ENCODE results near the gene TYSND1.
"Not testable (repeated sequence)": the region's sequence is repeated elsewhere in the genome, so short reads cannot be mapped to it uniquely, and the experiment has no call there.

TYSND1 gene

DNA sequence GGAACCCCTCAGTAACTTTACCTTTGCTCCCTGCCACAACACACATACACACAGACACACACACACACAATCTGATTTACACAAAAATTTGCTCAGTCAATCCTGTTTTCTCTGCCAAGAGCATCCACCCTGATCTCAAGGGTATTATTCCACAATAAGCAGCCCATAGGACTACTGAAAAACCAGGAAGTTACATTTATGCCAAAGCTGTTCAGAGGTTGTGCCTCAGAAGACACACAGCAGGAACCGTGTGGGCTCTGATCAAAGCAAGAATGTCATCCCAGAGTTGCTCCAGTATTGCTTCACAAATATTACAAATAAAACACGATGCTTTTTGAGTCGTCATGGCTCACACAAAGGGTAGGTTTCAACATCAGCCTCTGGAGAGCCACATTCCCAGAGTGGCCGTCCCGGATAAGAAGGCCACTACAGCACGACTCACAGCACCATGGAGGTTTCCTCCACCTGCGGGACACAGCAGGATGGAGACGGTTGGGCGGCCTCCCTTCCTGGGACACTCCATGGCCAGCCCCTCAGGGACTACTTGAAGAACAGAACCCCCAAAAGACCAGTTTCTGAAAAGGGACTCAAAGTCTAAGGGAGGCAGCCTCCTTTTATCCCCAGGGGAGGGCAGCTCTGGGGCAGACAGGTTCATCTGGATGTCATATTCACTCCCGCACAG lies 15.5 kb downstream of the TYSND1 start:
- Histone ChIP-seq H3K36me3 (ENCODE audit: insufficient read depth, low read length) (peaks cover 4% of the 10 kb centered on the region), H3K4me2 (ENCODE audit: low read length) (peak overlapping the region; percentile 98), H3K9ac (ENCODE audit: low read depth, low read length) (no peak overlapping the region), H3K27me3 (ENCODE audit: control insufficient read depth, insufficient read depth, low read length) (no peaks in the 10 kb centered on the region), H3K4me3 (ENCODE audit: low read length) (peak overlapping the region; percentile 21), H3K4me1 (ENCODE audit: control insufficient read depth, insufficient read depth, low read length) (peaks cover 29% of the 10 kb centered on the region), H3K9me3 (replicated peaks; ENCODE audit: low read length) (no peaks in the 10 kb centered on the region)

DNA sequence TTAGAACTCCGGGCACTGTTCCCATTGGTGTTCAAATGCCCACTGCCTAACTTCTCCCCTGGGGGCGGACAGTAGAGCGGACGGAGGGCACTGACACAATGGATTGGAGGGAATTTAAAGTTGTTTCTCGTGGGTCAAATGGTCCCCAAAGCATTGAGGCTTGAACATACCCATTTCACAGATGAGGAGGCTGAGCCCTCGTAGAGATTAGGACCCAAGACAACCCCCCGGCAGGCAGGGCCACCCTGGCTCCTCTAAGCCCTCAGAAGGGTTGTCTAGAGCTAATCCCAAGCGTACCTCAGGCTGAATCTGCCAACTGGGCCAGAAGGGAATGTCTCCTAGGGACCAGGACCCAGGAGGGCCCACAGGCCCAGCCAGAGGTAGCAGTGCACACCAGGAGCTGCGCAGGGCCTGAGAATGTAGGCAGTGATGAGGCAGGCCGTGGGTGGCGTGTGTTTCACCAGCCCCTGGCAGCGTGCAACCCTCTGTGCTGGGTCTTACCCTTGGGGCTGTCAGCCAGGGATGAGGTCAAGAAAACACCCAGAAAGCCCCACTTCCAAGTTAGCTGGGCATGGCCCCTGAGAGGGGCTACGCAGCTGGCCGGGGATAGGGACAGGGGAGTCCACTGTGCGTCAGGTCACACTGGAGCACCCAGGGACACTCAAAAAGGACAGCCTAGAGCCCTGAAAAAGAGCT lies 19.7 kb downstream of the TYSND1 start:
- Histone ChIP-seq H3K4me2 (ENCODE audit: low read length) (no peak overlapping the region), H3K9ac (ENCODE audit: low read depth, low read length) (no peak overlapping the region), H3K4me1 (ENCODE audit: control insufficient read depth, insufficient read depth, low read length) (peaks cover 16% of the 10 kb centered on the region), H3K4me3 (ENCODE audit: low read length) (no peak overlapping the region), H3K9me3 (replicated peaks; ENCODE audit: low read length) (no peaks in the 10 kb centered on the region), H3K27me3 (ENCODE audit: control insufficient read depth, insufficient read depth, low read length) (no peaks in the 10 kb centered on the region), H3K36me3 (ENCODE audit: insufficient read depth, low read length) (peaks cover 11% of the 10 kb centered on the region)

- no peak overlapping the region for H3K4me2 ChIP-seq (ENCODE audit: low read length)
Observed at GRCh38 chr10:70125918-70126552, 20.5 kb downstream of the TYSND1 start.

DNA sequence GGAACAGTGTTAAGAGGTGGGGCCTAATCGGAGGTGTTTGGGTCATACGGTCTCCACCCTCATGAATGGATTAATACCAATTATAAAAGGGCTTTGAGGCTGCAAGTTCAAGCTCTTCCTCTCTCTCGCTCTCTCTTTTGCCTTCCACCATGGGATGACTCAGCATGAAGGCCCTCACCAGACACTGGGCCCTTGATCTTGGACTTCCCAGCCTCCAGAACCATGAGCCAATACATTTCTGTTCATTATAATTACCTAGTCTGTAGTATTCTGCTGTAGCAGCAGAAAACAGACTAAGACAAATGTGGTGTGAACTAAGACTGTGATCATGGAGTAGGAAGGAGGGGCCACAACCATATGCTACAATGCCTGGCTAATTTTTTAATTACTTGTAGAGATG lies 21.6 kb downstream of the TYSND1 start:
- Histone ChIP-seq H3K4me2 (ENCODE audit: low read length) (no peak overlapping the region), H3K9ac (ENCODE audit: low read depth, low read length) (no peak overlapping the region), H3K4me3 (ENCODE audit: low read length) (no peak overlapping the region), H3K9me3 (replicated peaks; ENCODE audit: low read length) (no peaks in the 10 kb centered on the region), H3K27me3 (ENCODE audit: control insufficient read depth, insufficient read depth, low read length) (no peaks in the 10 kb centered on the region), H3K36me3 (ENCODE audit: insufficient read depth, low read length) (peaks cover 21% of the 10 kb centered on the region), H3K4me1 (ENCODE audit: control insufficient read depth, insufficient read depth, low read length) (no peaks in the 10 kb centered on the region)

More at GRCh38 chr10:70125918-70126552, 20.5 kb downstream of the TYSND1 start:
- Histone ChIP-seq H3K9me3 (replicated peaks; ENCODE audit: low read length) (no peaks in the 10 kb centered on the region), H3K27me3 (ENCODE audit: control insufficient read depth, insufficient read depth, low read length) (no peaks in the 10 kb centered on the region), H3K4me1 (ENCODE audit: control insufficient read depth, insufficient read depth, low read length) (peaks cover 8% of the 10 kb centered on the region), H3K9ac (ENCODE audit: low read depth, low read length) (no peak overlapping the region), H3K36me3 (ENCODE audit: insufficient read depth, low read length) (peaks cover 15% of the 10 kb centered on the region), H3K4me3 (ENCODE audit: low read length) (no peak overlapping the region)

DNA sequence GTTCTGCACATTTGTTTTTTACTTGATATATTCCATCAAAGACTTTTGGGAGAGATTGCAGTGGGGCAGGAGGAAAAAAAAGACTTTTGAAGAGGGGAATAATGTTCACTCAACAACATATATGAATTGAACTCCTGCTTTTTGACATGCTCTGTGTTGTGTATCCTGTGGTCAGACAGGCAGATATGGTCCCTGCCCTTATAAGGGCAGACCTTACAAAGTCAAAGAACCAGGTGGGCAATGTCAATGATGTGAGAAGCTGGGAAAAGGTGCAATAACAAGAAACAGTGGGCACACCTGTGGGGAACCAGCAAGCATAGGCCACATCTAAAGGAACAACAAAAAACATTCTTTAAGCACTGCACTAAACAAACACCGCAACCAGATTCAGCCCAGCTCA lies 22.1 kb downstream of the TYSND1 start:
- H3K9me3 ChIP-seq (replicated peaks; ENCODE audit: low read length) = no peaks in the 10 kb centered on the region
- H3K36me3 ChIP-seq (ENCODE audit: insufficient read depth, low read length) = peaks cover 26% of the 10 kb centered on the region
- no peak overlapping the region for H3K4me3 ChIP-seq (ENCODE audit: low read length)
- no peak overlapping the region for H3K4me2 ChIP-seq (ENCODE audit: low read length)
- no peak overlapping the region for H3K9ac ChIP-seq (ENCODE audit: low read depth, low read length)
- H3K4me1 ChIP-seq (ENCODE audit: control insufficient read depth, insufficient read depth, low read length) = no peaks in the 10 kb centered on the region
- no peaks in the 10 kb centered on the region for H3K27me3 ChIP-seq (ENCODE audit: control insufficient read depth, insufficient read depth, low read length)

DNA sequence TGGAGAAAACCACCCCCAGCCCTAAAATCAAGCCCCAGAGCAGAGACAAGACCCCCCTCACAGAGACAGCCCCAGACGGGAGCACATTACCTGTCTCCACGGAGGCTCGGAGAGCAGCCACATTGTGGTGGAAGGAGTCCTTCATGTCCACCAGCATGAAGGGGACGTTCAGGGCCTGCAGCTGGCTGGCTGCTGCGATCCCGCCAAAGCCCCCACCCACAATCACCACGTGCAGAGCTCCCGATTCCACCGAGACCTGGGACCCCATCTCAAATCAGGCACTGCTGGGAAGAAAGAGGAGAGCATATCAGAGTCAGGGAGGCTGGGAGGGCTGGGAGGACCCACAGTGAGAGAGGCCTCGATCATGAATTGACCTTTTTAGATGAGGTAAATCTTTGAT lies 22.7 kb downstream of the TYSND1 start:
- Histone ChIP-seq H3K4me1 (ENCODE audit: control insufficient read depth, insufficient read depth, low read length) (no peaks in the 10 kb centered on the region), H3K36me3 (ENCODE audit: insufficient read depth, low read length) (peaks cover 31% of the 10 kb centered on the region)

GRCh38 chr10:70123166-70123565 lies 23.3 kb downstream of the TYSND1 start:
- H3K9ac ChIP-seq (ENCODE audit: low read depth, low read length); H3K4me1 ChIP-seq (ENCODE audit: control insufficient read depth, insufficient read depth, low read length); H3K27me3 ChIP-seq (ENCODE audit: control insufficient read depth, insufficient read depth, low read length); H3K9me3 ChIP-seq (replicated peaks; ENCODE audit: low read length); H3K4me3 ChIP-seq (ENCODE audit: low read length); H3K4me2 ChIP-seq (ENCODE audit: low read length): not testable (repeated sequence)
- H3K36me3 ChIP-seq (ENCODE audit: insufficient read depth, low read length) = peaks cover 31% of the 10 kb centered on the region

More for the DNA sequence above, 22.7 kb downstream of the TYSND1 start:
- Histone ChIP-seq H3K4me3 (ENCODE audit: low read length) (no peak overlapping the region), H3K9ac (ENCODE audit: low read depth, low read length) (no peak overlapping the region), H3K4me2 (ENCODE audit: low read length) (no peak overlapping the region), H3K9me3 (replicated peaks; ENCODE audit: low read length) (no peaks in the 10 kb centered on the region), H3K27me3 (ENCODE audit: control insufficient read depth, insufficient read depth, low read length) (no peaks in the 10 kb centered on the region)

DNA sequence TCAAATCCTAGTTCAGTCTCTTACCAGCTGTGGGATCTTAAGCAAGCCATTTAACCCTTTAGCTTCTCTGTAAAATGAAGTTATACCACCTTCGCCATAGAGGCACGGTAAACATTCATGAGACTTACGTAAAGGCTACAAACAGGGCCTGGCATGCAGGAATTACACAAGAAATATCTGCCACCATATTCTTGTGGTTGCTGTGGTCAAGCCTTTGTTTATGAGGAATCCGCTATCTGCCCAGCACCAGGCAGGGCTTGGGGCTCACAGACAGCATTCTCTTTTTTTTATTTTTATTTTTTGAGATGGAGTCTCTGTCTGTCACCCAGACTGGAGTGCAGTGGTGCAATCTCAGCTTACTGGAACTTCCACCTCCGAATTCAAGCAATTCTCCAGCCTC lies 23.8 kb downstream of the TYSND1 start:
- no peak overlapping the region for H3K4me3 ChIP-seq (ENCODE audit: low read length)
- no peaks in the 10 kb centered on the region for H3K9me3 ChIP-seq (replicated peaks; ENCODE audit: low read length)
- no peak overlapping the region for H3K4me2 ChIP-seq (ENCODE audit: low read length)
- H3K4me1 ChIP-seq (ENCODE audit: control insufficient read depth, insufficient read depth, low read length) = no peaks in the 10 kb centered on the region
- H3K36me3 ChIP-seq (ENCODE audit: insufficient read depth, low read length) = peaks cover 31% of the 10 kb centered on the region
- no peaks in the 10 kb centered on the region for H3K27me3 ChIP-seq (ENCODE audit: control insufficient read depth, insufficient read depth, low read length)
- no peak overlapping the region for H3K9ac ChIP-seq (ENCODE audit: low read depth, low read length)

DNA sequence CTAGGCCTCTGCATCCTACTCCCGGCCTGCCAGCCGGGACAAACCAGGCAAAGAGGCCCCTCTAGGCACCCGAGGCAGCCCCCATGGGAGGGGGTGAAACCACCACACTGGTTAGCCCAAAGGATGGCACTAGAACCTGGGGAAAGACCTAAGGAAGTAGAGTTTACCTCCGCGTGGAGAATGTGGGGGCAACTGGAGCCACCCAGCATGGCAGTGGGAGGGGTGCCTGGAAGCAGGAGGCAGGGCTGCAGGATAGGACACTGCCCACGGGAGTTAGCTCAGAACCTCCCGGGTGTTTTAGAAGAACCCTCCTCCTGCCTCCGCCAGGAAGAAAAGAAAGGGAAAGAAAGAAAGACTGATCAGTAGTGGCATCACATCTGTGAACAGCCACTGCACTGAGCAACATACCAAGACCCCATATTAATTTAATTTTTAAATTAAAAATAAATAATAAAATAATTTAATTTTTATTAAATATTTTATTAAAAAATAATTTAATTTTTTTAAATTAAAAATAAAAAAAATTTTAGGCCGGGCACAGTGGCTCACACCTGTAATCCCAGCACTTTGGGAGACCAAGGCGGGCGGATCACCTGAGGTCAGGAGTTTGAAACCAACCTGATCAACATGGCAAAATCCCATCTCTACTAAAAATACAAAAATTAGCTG lies 25.1 kb downstream of the TYSND1 start:
- Histone ChIP-seq H3K36me3 (ENCODE audit: insufficient read depth, low read length) (peaks cover 38% of the 10 kb centered on the region), H3K4me1 (ENCODE audit: control insufficient read depth, insufficient read depth, low read length) (no peaks in the 10 kb centered on the region)

GRCh38 chr10:70120417-70120816 lies 26.1 kb downstream of the TYSND1 start:
- Histone ChIP-seq H3K4me1 (ENCODE audit: control insufficient read depth, insufficient read depth, low read length) (no peaks in the 10 kb centered on the region), H3K4me2 (ENCODE audit: low read length) (no peak overlapping the region), H3K27me3 (ENCODE audit: control insufficient read depth, insufficient read depth, low read length) (no peaks in the 10 kb centered on the region), H3K9me3 (replicated peaks; ENCODE audit: low read length) (no peaks in the 10 kb centered on the region), H3K4me3 (ENCODE audit: low read length) (no peak overlapping the region), H3K36me3 (ENCODE audit: insufficient read depth, low read length) (peaks cover 45% of the 10 kb centered on the region), H3K9ac (ENCODE audit: low read depth, low read length) (no peak overlapping the region)

More for the DNA sequence above, 25.1 kb downstream of the TYSND1 start:
- Histone ChIP-seq H3K9me3 (replicated peaks; ENCODE audit: low read length) (no peaks in the 10 kb centered on the region), H3K9ac (ENCODE audit: low read depth, low read length) (no peak overlapping the region), H3K4me2 (ENCODE audit: low read length) (no peak overlapping the region), H3K27me3 (ENCODE audit: control insufficient read depth, insufficient read depth, low read length) (no peaks in the 10 kb centered on the region), H3K4me3 (ENCODE audit: low read length) (no peak overlapping the region)

DNA sequence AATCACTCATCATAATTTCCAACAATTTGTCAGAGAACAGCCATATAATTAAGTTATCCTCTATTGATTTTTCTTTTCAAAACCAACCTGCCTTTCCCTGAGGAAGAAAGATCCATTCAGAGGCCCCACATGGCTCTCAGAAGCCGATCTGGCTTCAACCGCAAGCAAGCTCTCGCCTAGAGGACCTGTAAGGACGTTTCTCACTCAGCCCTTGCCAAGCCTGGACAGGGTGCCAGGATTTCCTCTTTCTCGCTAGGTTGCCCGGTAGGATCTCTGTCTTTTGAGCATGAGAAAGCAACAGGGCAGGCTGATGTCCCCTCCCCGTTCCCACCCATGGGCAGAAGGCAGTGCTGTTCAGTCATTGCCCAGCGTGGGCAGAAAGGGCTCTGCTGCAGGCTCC lies 26.9 kb downstream of the TYSND1 start:
- no peaks in the 10 kb centered on the region for H3K9me3 ChIP-seq (replicated peaks; ENCODE audit: low read length)
- H3K4me1 ChIP-seq (ENCODE audit: control insufficient read depth, insufficient read depth, low read length) = no peaks in the 10 kb centered on the region
- H3K4me2 ChIP-seq (ENCODE audit: low read length) = no peak overlapping the region
- no peaks in the 10 kb centered on the region for H3K27me3 ChIP-seq (ENCODE audit: control insufficient read depth, insufficient read depth, low read length)
- peaks cover 51% of the 10 kb centered on the region for H3K36me3 ChIP-seq (ENCODE audit: insufficient read depth, low read length)
- H3K4me3 ChIP-seq (ENCODE audit: low read length) = no peak overlapping the region
- no peak overlapping the region for H3K9ac ChIP-seq (ENCODE audit: low read depth, low read length)

Data from skeletal muscle satellite cell (primary cell).